Urinary bladder (tissue), 4 donors: Measurements from ENCODE around the gene KRTAP4-11. TPM values are rescaled to one million over a fixed set of nuclear protein-coding genes. Genes with fewer than 3 reads are reported as not detected.
"Not testable (repeated sequence)": the region's sequence is repeated elsewhere in the genome, so short reads cannot be mapped to it uniquely, and the experiment has no call there.

Source experiments
- DNase-seq: peaks from one replicate; pipeline ENCODE4 v3.0.0-alpha.2; 2015; ENCODE audit errors: extremely low spot score
- H3K27ac ChIP-seq: one replicate; pipeline ENCODE4 v1.5.1; 2013; ENCODE audit warnings: low read depth, mild to moderate bottlenecking, moderate library complexity
- H3K36me3 ChIP-seq: one replicate; pipeline ENCODE4 v1.6.1; 2013; ENCODE audit warnings: mild to moderate bottlenecking, moderate library complexity; ENCODE audit not compliant: insufficient read depth
- H3K4me1 ChIP-seq: one replicate; pipeline ENCODE4 v1.6.1; 2013; ENCODE audit warnings: mild to moderate bottlenecking, moderate library complexity; ENCODE audit not compliant: insufficient read depth
- H3K4me3 ChIP-seq: one replicate; pipeline ENCODE4 v1.5.1; 2013; ENCODE audit warnings: low read depth, low read length
- WGBS: extraction: QIAGEN DNeasy Blood & Tissue Kit; methylation state at CpG from one replicate; pipeline ENCODE4 v1.1.7; 2013; 5-methylcytosine and 5-hydroxymethylcytosine counted together
- polyA plus RNA-seq: library from polyadenylated mRNA; stranded (reverse); fragments of 200-250 nt; gene quantifications from one replicate; pipeline ENCODE4 v1.2.3, GENCODE V29; 2013
- total RNA-seq: library from RNA; depleted of rRNA; stranded (reverse); fragments of >200 nt; gene quantifications from one replicate; pipeline ENCODE4 v1.2.3, GENCODE V29; 2014
- donor health status: healthy with polysubstance abuse.
- donor health status: healthy.

Gene KRTAP4-11
- not detected for total RNA-seq
- polyA plus RNA-seq = not detected

- WGBS = 74% methylated on average over 10 of the region's 10 CpGs
These were observed at the start of gene KRTAP4-11 for GRCh38 chr17:41117846-41118386. Gene KRTAP4-11 (minus strand): TSS chr17:41118373. CDS start chr17:41118315, 58 bp downstream.

GRCh38 chr17:41167561-41167960, 49.4 kb upstream of the KRTAP4-11 start:
- H3K4me1 ChIP-seq = no peaks in the 10 kb centered on the region
- DNase-seq = no peak
- H3K27ac ChIP-seq = no peak overlapping the region
- WGBS = 77% methylated on average over 7 of the region's 7 CpGs
- H3K4me3 ChIP-seq = no peak overlapping the region
- H3K36me3 ChIP-seq = no peaks in the 10 kb centered on the region

More at GRCh38 chr17:41117846-41118386, at the start of gene KRTAP4-11:
- H3K27ac ChIP-seq, H3K4me1 ChIP-seq, H3K4me3 ChIP-seq, H3K36me3 ChIP-seq, DNase-seq: not testable (repeated sequence)

- no peak for DNase-seq
- WGBS = 62% methylated on average over 7 of the region's 7 CpGs
- H3K27ac ChIP-seq = no peak overlapping the region
These were observed 45.7 kb upstream of the KRTAP4-11 start for GRCh38 chr17:41163828-41164227.

GRCh38 chr17:41160648-41161047, 42.5 kb upstream of the KRTAP4-11 start, which contains the start of gene KRTAP4-4:
Gene KRTAP4-4 (minus strand): TSS chr17:41160748. CDS start chr17:41160691, 57 bp downstream.
- Histone ChIP-seq H3K27ac (no peak within 1 kb of the TSS), H3K36me3 (no peaks in the 10 kb centered on the region), H3K4me3 (no peak within 1 kb of the TSS), H3K4me1 (no peaks in the 10 kb centered on the region)
- DNase-seq = no peak
- WGBS = 88% methylated on average over 1 of the region's 1 CpG

More at GRCh38 chr17:41163828-41164227, 45.7 kb upstream of the KRTAP4-11 start:
- Histone ChIP-seq H3K4me3 (no peak overlapping the region), H3K36me3 (no peaks in the 10 kb centered on the region), H3K4me1 (no peaks in the 10 kb centered on the region)

- not testable (repeated sequence) for DNase-seq
- 89% methylated on average over 3 of the region's 3 CpGs for WGBS
These were observed 42.0 kb upstream of the KRTAP4-11 start for GRCh38 chr17:41160190-41160589.

GRCh38 chr17:41153856-41154255, 35.7 kb upstream of the KRTAP4-11 start:
- 3% methylated on average over 2 of the region's 2 CpGs for WGBS
- Histone ChIP-seq H3K36me3 (no peaks in the 10 kb centered on the region), H3K27ac (no peak overlapping the region), H3K4me1 (no peaks in the 10 kb centered on the region), H3K4me3 (no peak overlapping the region)
- DNase-seq = no peak

More at GRCh38 chr17:41160190-41160589, 42.0 kb upstream of the KRTAP4-11 start:
- not testable (repeated sequence) for H3K27ac ChIP-seq, H3K36me3 ChIP-seq, H3K4me3 ChIP-seq, H3K4me1 ChIP-seq

GRCh38 chr17:41151525-41151924, 33.4 kb upstream of the KRTAP4-11 start:
- H3K27ac ChIP-seq = no peak overlapping the region
- no peak for DNase-seq
- no peak overlapping the region for H3K4me3 ChIP-seq
- H3K36me3 ChIP-seq = no peaks in the 10 kb centered on the region
- WGBS = 80% methylated on average over 2 of the region's 2 CpGs
- H3K4me1 ChIP-seq = no peaks in the 10 kb centered on the region

GRCh38 chr17:41150026-41150425, 31.9 kb upstream of the KRTAP4-11 start:
- Histone ChIP-seq H3K27ac (no peak overlapping the region), H3K4me3 (no peak overlapping the region), H3K4me1 (no peaks in the 10 kb centered on the region), H3K36me3 (no peaks in the 10 kb centered on the region)
- DNase-seq = no peak
- WGBS = 79% methylated on average over 4 of the region's 4 CpGs

GRCh38 chr17:41149652-41149985, 31.4 kb upstream of the KRTAP4-11 start, which contains the start of gene KRTAP4-5:
Gene KRTAP4-5 (minus strand): TSS chr17:41149825. CDS start chr17:41149767, 58 bp downstream.
- H3K36me3 ChIP-seq = no peaks in the 10 kb centered on the region
- DNase-seq = no peak
- no peaks in the 10 kb centered on the region for H3K4me1 ChIP-seq
- no peak within 1 kb of the TSS for H3K27ac ChIP-seq
- H3K4me3 ChIP-seq = no peak within 1 kb of the TSS
- 64% methylated on average over 2 of the region's 2 CpGs for WGBS

- H3K36me3 ChIP-seq, H3K27ac ChIP-seq, H3K4me3 ChIP-seq, H3K4me1 ChIP-seq, DNase-seq: not testable (repeated sequence)
- WGBS = 77% methylated on average over 10 of the region's 10 CpGs
These were observed 30.9 kb upstream of the KRTAP4-11 start for GRCh38 chr17:41148971-41149651.

- Histone ChIP-seq H3K4me1 (no peaks in the 10 kb centered on the region), H3K27ac (no peak overlapping the region), H3K4me3 (no peak overlapping the region), H3K36me3 (no peaks in the 10 kb centered on the region)
- WGBS = 85% methylated on average over 2 of the region's 2 CpGs
- no peak for DNase-seq
These were observed 29.5 kb upstream of the KRTAP4-11 start for GRCh38 chr17:41147531-41148204.

- H3K27ac ChIP-seq = no peak overlapping the region
- no peak for DNase-seq
- no peaks in the 10 kb centered on the region for H3K36me3 ChIP-seq
- WGBS = 84% methylated on average over 2 of the region's 2 CpGs
- H3K4me3 ChIP-seq = no peak overlapping the region
- no peaks in the 10 kb centered on the region for H3K4me1 ChIP-seq
These were observed 27.1 kb upstream of the KRTAP4-11 start for GRCh38 chr17:41145261-41145660.

GRCh38 chr17:41144846-41145245, 26.7 kb upstream of the KRTAP4-11 start:
- no peak overlapping the region for H3K27ac ChIP-seq
- 31% methylated on average over 1 of the region's 1 CpG for WGBS
- H3K36me3 ChIP-seq = no peaks in the 10 kb centered on the region
- no peaks in the 10 kb centered on the region for H3K4me1 ChIP-seq
- no peak overlapping the region for H3K4me3 ChIP-seq
- no peak for DNase-seq

GRCh38 chr17:41141361-41141760, 23.2 kb upstream of the KRTAP4-11 start:
- no peak for DNase-seq
- Histone ChIP-seq H3K4me1 (no peaks in the 10 kb centered on the region), H3K27ac (no peak overlapping the region), H3K4me3 (no peak overlapping the region), H3K36me3 (no peaks in the 10 kb centered on the region)
